Measurements from ENCODE around the gene TMEM88.

- no peak for TF ChIP-seq CTCF (IDR thresholded peaks at IDR 0.05; ENCODE audit: poor library complexity, severe bottlenecking)
- TF ChIP-seq POLR2AphosphoS5 (IDR thresholded peaks at IDR 0.05) = peak; percentile 72
- peak; percentile 7 for TF ChIP-seq TAF1 (IDR thresholded peaks at IDR 0.05; ENCODE audit: low read depth)
- no peak for TF ChIP-seq EZH2 (IDR thresholded peaks at IDR 0.05; ENCODE audit: borderline replicate concordance, insufficient read depth, low read length, poor library complexity, severe bottlenecking)
- peak; percentile 62 for TF ChIP-seq MXI1 (conservative IDR thresholded peaks at IDR 0.05; ENCODE audit: poor library complexity, severe bottlenecking)
- peak; percentile 51 for TF ChIP-seq EP300 (conservative IDR thresholded peaks at IDR 0.05; ENCODE audit: poor library complexity, severe bottlenecking)
- no peak for TF ChIP-seq RAD21 (conservative IDR thresholded peaks at IDR 0.05)
- TF ChIP-seq REST (IDR thresholded peaks at IDR 0.05; ENCODE audit: borderline replicate concordance) = no peak
These were observed 32.8 kb downstream of the TMEM88 start for GRCh38 chr17:7887482-7888183.

Data from neural cell (in vitro differentiated cells).